ENCODE measurements around the gene CNOT1. TPM values are rescaled to one million over a fixed set of nuclear protein-coding genes. Genes with fewer than 3 reads are reported as not detected.

CNOT1 gene
- total RNA-seq, 1 donor from 2014 or later, result 266 TPM

GRCh38 chr16:58481226-58481869 lies 148.3 kb downstream of the CNOT1 start:
- no peak overlapping the region for H3K27ac Mint-ChIP-seq
- no peaks in the 10 kb centered on the region for H3K9me3 Mint-ChIP-seq
- H3K4me1 Mint-ChIP-seq, result no peaks in the 10 kb centered on the region
- ATAC-seq (ENCODE audit: low read depth) (no peak), DNase-seq (no peak)
- no peak overlapping the region for H3K4me3 Mint-ChIP-seq
- H3K36me3 Mint-ChIP-seq (ENCODE audit: low read depth), result no peaks in the 10 kb centered on the region
- intact Hi-C loops (cut with micrococcal nuclease), result no loop called here
- TF ChIP-seq, protein P1, sequence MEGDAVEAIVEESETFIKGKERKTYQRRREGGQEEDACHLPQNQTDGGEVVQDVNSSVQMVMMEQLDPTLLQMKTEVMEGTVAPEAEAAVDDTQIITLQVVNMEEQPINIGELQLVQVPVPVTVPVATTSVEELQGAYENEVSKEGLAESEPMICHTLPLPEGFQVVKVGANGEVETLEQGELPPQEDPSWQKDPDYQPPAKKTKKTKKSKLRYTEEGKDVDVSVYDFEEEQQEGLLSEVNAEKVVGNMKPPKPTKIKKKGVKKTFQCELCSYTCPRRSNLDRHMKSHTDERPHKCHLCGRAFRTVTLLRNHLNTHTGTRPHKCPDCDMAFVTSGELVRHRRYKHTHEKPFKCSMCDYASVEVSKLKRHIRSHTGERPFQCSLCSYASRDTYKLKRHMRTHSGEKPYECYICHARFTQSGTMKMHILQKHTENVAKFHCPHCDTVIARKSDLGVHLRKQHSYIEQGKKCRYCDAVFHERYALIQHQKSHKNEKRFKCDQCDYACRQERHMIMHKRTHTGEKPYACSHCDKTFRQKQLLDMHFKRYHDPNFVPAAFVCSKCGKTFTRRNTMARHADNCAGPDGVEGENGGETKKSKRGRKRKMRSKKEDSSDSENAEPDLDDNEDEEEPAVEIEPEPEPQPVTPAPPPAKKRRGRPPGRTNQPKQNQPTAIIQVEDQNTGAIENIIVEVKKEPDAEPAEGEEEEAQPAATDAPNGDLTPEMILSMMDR (IDR thresholded peaks at IDR 0.05), result no peak
- CTCF ChIA-PET, result no interaction called here
- POLR2A ChIA-PET, result no interaction called here
- H3K27me3 Mint-ChIP-seq, result no peaks in the 10 kb centered on the region

- TF ChIP-seq, protein P1 (IDR thresholded peaks at IDR 0.05), result no peak
- CTCF ChIA-PET, result no interaction called here
- Mint-ChIP-seq H3K27ac (no peak overlapping the region), H3K36me3 (ENCODE audit: low read depth) (no peaks in the 10 kb centered on the region), H3K4me3 (no peak overlapping the region), H3K9me3 (no peaks in the 10 kb centered on the region), H3K4me1 (peaks cover 4% of the 10 kb centered on the region), H3K27me3 (peaks cover 3% of the 10 kb centered on the region)
- POLR2A ChIA-PET, result no interaction called here
- DNase-seq (no peak), ATAC-seq (ENCODE audit: low read depth) (no peak)
- intact Hi-C loops (cut with micrococcal nuclease), result no loop called here
Measured at GRCh38 chr16:58478427-58478826, 151.2 kb downstream of the CNOT1 start.

DNA sequence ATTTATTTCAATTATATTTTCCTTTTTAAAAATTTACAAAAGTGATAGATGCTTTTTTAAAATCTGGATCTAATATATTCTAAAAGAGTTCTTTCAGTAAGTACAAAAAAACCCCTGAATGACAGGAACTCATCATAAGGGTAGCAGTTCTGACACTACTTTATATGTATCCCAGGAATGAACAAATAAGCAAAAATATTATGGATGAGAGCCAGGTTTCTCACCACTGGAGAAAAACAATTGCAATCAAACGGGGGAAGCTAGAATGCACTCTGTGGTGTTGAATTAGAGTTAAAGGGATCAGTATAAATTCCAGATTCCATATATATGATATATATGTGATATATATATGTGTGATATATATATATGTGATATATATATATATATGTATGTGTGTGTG lies 152.8 kb downstream of the CNOT1 start:
- intact Hi-C loops (cut with micrococcal nuclease), result no loop called here
- Mint-ChIP-seq H3K4me3 (no peak overlapping the region), H3K36me3 (ENCODE audit: low read depth) (no peaks in the 10 kb centered on the region), H3K27me3 (peaks cover 4% of the 10 kb centered on the region), H3K27ac (no peak overlapping the region), H3K4me1 (peaks cover 4% of the 10 kb centered on the region), H3K9me3 (no peaks in the 10 kb centered on the region)
- DNase-seq, result no peak
- ChIA-PET CTCF (no interaction called here), POLR2A (no interaction called here)
- TF ChIP-seq, protein P1 (IDR thresholded peaks at IDR 0.05), result no peak
- no peak for ATAC-seq (ENCODE audit: low read depth)

DNA sequence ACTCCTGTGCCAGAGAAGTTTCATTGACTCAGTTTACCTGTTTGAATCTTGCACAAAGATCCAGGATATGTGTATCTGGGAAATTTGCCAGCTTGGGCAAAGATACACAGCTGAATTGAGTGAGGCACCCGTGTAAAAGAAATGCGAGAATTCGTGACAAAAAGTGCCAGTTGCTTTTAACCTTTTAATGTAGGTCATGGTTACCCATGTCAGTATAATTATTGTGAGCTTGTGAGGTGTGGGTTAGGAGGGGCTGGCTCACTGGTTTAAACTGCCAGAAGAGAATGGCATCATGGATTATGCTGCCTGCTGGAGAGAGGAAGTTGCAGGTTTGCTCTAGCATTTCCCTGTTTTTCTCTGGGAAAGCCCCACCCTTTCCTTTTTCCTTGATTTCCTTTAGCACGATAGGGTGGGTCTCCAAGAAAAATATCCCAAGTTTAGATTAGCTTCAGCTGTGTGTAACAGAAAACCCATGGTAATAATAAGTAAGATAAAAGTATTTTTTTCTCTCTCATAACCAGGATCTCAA lies 154.5 kb downstream of the CNOT1 start:
- H3K4me1 Mint-ChIP-seq, result peaks cover 4% of the 10 kb centered on the region

DNA sequence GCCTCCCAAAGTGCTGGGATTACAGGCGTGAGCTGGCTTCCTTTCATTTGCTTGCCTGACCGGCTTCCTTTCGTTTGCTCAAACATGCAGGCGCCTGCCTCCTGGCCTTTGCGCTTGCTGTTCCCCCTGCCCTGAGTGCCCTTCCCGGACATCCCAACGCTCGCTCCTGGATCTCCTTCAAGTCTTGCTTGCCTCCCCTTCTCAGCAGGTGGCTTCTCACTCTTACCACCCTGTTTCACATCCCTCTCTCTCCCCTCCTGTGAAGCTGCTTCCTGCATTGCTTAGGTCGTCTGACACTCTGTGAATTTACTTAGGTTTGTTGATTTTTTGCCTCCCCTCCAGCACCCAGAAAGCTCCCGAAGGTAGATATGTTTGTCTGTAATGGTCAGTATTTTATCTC lies 155.3 kb downstream of the CNOT1 start:
- no peak for ATAC-seq (ENCODE audit: low read depth)

More for the DNA sequence above, 154.5 kb downstream of the CNOT1 start:
- H3K36me3 Mint-ChIP-seq (ENCODE audit: low read depth), result no peaks in the 10 kb centered on the region
- CTCF ChIA-PET, result interaction anchor here (1.1 kb wide), 1 partner anchor 12 kb away, joined by 3 read pairs; no protein-coding TSS in a partner anchor
- ATAC-seq (ENCODE audit: low read depth) (no peak), DNase-seq (no peak)
- no peaks in the 10 kb centered on the region for H3K9me3 Mint-ChIP-seq
- intact Hi-C loops (cut with micrococcal nuclease), result no loop called here
- H3K27ac Mint-ChIP-seq, result no peak overlapping the region
- peaks cover 5% of the 10 kb centered on the region for H3K27me3 Mint-ChIP-seq
- POLR2A ChIA-PET, result no interaction called here
- no peak overlapping the region for H3K4me3 Mint-ChIP-seq
- TF ChIP-seq, protein P1 (IDR thresholded peaks at IDR 0.05), result no peak

More for the DNA sequence above, 155.3 kb downstream of the CNOT1 start:
- DNase-seq, result no peak
- Mint-ChIP-seq H3K4me1 (peaks cover 4% of the 10 kb centered on the region), H3K4me3 (no peak overlapping the region), H3K36me3 (ENCODE audit: low read depth) (no peaks in the 10 kb centered on the region), H3K9me3 (no peaks in the 10 kb centered on the region), H3K27ac (no peak overlapping the region), H3K27me3 (peaks cover 7% of the 10 kb centered on the region)
- POLR2A ChIA-PET, result interaction anchor here (0.7 kb wide), 2 partner anchors 113 to 207 kb away, joined by 6 to 13 read pairs; no protein-coding TSS in a partner anchor
- CTCF ChIA-PET, result no interaction called here
- TF ChIP-seq, protein P1 (IDR thresholded peaks at IDR 0.05), result no peak
- intact Hi-C loops (cut with micrococcal nuclease), result no loop called here
